ENCODE results near the gene REPIN1.

Gene REPIN1

GRCh38 chr7:150407588-150408392, 39.2 kb downstream of the REPIN1 start:
- DNase-seq (ENCODE audit: low spot score): no peak

DNA sequence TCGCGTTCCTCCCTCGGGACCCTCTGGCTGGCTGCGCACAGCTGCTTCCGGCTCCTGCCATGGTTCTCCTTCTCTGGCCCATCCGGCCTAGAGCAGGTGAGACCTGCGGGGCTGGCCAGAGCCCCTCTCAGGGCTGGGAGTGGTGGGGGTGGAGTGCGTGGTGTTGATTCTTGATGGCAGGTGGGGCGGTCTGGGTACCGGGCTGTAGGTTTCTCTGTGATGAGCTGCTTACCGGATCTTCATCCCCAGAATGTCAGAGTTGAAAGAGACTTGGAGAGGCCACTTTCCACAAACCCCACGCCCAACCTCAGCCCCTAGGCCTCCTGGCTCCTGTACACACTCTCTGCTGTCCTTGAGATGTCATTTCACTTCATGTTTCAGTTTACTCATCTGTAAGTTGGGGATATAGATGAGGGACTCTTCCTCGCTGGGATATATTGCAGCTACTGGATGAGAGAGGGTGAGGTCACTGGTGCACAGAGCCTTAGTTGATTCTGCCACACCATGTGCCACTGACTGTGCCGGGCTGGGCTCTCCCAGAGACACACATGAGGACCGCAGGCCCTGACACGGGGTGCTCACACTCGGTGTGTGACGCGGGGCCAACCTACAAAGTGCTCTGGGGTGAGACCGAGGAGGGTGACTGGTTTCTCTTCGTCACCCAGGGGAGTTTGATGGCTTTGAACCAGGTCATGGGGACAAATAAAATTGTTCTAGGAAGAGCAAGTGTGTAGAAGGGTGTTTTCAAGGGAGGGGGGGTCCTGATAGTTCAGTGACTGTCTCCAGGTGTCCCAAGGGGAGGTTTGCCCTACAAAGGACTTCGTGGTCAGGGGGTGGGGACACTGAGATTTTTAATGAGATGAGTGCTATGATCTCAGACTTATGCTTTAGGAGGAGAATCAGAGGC, 40.0 kb downstream of the REPIN1 start:
- no peak for DNase-seq (ENCODE audit: low spot score)

DNA sequence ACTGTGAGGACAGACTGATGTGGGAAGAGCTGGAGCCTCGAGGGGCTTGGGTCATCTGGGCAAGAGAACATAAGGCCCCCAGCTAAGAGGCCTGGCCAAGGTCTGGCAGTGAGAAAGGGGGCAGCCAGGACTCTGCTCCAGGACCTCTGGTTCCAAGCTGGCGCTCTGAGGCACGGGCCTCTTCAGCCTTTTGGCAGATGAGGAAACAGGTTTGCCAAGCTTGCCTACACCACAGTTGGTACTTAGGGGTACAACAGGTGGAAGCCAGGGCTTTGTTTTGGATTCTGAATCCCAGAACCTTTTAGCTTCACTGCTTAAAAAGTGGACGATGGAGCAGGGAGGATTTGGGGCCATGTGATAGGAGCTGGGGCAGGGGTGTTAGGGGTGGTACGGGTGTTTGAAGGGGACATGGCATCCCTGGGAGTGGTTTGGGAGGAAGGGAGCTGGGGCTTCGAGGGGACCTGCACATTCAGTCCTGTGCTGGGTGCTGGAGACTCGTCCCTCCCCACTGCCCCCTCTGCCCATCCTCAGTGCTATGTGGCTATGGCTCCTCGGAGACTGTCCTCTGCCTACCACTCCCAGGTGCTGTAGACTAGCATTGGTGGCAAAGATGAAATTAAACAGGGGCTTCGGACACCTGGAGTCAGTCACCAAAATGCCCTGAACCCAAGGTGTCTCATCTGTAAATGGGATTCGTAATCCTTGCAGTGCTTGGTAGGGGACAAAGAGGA, 40.8 kb downstream of the REPIN1 start:
- no peak for DNase-seq (ENCODE audit: low spot score)

- DNase-seq (ENCODE audit: low spot score): no peak
Observed at GRCh38 chr7:150410131-150410530, 41.5 kb downstream of the REPIN1 start.

DNA sequence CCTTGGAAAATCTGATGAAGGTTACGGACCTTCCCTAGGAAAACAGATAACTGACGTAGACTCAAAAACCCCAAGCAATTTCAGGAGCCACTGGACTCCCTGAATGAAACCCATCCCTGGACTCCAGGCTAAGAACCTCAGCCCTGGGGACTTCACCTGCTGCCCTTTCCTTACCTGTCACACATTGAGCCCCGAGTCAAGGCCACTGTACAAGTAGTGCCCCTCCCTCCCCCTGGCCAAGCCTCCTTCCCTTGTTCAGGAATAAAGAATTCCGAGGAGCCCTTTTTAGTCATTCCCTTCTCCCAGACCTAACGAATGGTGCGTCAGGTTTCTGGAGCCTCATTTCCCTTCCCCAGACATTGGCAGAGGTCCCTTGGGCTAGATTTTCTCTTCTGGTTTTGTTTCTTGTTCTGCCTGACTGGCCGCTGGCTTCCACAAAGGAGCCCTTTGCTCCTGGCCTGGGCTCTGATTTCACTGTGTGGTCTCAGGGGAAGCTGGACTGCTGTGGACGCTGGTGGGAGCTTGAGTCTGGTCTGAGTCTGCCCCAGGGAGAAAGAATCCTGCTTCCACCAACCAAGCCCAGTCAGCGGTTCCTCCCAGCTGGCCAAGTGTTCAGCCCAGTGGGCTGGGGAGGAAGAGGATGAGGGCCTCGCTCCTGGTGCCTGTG, 42.2 kb downstream of the REPIN1 start:
- no peak for DNase-seq (ENCODE audit: low spot score)

- no peak for DNase-seq (ENCODE audit: low spot score)
Observed at GRCh38 chr7:150411606-150412005, 43.0 kb downstream of the REPIN1 start.

GRCh38 chr7:150412016-150412415, 43.4 kb downstream of the REPIN1 start:
- no peak for DNase-seq (ENCODE audit: low spot score)

DNA sequence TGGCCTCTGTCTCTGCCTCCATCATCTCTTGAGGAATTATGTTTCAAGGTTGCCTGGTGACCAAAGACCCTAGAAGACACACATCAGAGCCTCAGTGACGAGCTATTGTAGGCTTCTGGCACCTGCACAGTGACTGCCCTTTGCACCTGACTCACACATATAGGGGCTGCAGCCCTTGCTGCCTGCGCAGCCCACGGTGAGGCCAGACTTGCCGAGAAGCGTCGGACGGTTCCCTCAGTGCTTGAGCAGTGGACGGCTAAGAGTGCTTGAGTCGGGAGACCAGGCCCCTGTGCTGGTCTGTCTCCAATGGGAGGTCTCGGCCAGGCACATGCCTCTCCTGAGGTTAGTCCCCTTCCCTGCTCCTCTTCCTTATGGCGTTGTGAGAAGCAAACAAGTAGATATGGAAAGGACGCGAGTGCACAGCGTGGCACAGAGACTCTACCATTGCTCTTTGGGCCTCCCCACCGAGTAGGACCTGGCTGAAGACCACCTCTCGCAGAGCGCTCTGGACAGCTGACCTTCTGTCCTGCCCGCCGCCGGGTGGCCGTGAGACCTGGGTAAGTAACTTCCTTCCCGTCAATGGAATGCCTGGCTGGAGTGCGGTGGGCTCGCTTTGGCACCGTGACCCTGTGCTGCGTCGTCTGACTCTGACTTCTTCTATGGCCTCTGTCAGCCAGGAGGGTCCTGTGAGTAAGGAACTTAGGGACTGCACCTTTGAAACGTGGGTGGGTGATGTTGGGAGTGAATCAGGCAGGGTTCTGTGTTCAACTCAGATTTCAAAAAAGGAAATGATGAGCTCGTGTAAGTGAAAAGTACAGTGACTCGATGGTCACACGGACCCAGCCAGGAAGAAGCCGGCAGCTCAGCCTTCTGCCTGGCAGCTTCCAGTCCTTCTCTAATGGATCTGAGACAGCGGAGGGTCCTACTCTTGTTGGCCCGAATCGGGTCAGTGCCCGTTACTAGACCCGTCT, 44.2 kb downstream of the REPIN1 start:
- no peak for DNase-seq (ENCODE audit: low spot score)

DNA sequence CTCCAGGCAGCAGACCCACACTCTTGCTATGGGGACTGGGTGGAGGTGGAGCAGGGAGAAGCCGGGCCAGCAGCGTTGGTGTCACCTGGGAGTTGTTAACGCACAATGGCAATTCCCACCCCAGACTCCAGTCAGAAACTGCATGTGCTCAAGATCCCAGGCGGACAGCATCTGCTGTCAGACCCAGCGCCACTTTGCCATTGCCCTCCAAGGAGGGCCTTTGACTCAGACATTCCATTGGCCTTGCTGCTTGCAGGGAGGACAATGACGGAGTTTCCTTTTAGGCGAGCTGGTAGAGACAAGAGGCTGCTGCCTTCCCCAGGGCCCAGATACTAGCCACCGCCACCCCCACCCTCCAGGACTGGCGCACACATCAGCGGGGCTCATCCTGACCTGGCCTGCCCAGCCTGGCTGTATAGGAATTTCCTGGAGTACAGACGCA, 45.0 kb downstream of the REPIN1 start:
- no peak for DNase-seq (ENCODE audit: low spot score)

GRCh38 chr7:150415161-150416153, 46.8 kb downstream of the REPIN1 start:
- DNase-seq (ENCODE audit: low spot score): no peak

GRCh38 chr7:150417239-150417638, 48.6 kb downstream of the REPIN1 start:
- DNase-seq (ENCODE audit: low spot score): no peak

- no peak for DNase-seq (ENCODE audit: low spot score)
Observed at GRCh38 chr7:150417863-150418262, 49.2 kb downstream of the REPIN1 start.

- DNase-seq (ENCODE audit: low spot score): no peak
Observed at GRCh38 chr7:150420242-150420641, 51.6 kb downstream of the REPIN1 start.

DNA sequence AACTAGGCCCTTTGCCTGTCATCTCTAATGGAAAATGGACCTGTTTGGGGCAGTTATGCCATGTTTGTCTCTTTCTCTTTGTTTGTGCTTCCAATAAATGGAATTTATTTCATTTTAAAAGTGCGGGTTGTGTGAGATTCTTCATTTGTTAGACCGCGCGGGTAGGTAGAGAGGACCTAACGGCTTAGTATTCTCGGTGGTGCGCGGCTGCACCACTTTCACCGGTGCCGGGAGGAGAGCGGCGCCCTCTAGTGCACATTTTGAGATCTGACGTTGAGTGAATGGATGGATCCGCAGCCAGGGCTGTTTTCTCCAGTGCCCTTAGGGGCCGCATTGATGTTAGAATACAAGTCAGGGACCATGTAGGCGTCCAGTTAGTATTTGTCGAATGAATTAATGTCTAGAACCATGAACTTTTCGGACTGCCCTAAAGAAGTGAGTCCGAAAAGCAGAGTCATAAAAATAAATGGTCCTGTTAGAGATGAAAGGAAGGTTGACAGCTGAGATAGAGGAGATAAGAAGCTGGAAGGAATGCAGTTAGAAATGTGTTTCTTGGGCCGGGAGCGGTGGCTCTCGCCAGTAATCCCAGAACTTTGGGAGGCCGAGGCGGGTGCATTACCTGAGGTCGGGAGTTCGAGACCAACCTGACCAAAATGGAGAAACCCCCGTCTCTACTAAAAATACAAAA, 52.5 kb downstream of the REPIN1 start:
- peak; percentile 86 for DNase-seq (ENCODE audit: low spot score)

GRCh38 chr7:150421831-150422230, 53.2 kb downstream of the REPIN1 start:
- no peak for DNase-seq (ENCODE audit: low spot score)
